IPS-18a (cell line): ENCODE results near the gene SMS.

Experiments
- H3K27ac ChIP-seq: one replicate; pipeline ENCODE4 v1.5.1; 2013; ENCODE audit warnings: low read length
- H3K27me3 ChIP-seq: one replicate; pipeline ENCODE4 v1.6.1; 2013; ENCODE audit warnings: mild to moderate bottlenecking, low read length; ENCODE audit not compliant: control insufficient read depth, insufficient read depth
- H3K36me3 ChIP-seq: one replicate; pipeline ENCODE4 v1.6.1; 2013; ENCODE audit warnings: low read depth, low read length; ENCODE audit not compliant: control insufficient read depth
- H3K4me1 ChIP-seq: one replicate; pipeline ENCODE4 v1.6.1; 2013; ENCODE audit warnings: low read depth, low read length; ENCODE audit not compliant: control insufficient read depth
- H3K4me3 ChIP-seq: one replicate; pipeline ENCODE4 v1.5.1; 2013; ENCODE audit warnings: low read length
- H3K9ac ChIP-seq: one replicate; pipeline ENCODE4 v1.6.1; 2013; ENCODE audit warnings: mild to moderate bottlenecking, low read length, moderate library complexity
- H3K9me3 ChIP-seq: one replicate; pipeline ENCODE4 v1.6.1; 2013; ENCODE audit warnings: low read depth, low read length; ENCODE audit not compliant: control insufficient read depth

Gene SMS

GRCh38 chrX:22021751-22022324, 81.3 kb downstream of the SMS start:
- Histone ChIP-seq H3K27me3 (no peaks in the 10 kb centered on the region), H3K27ac (no peak overlapping the region), H3K36me3 (no peaks in the 10 kb centered on the region), H3K4me3 (no peak overlapping the region), H3K9me3 (peaks cover 10% of the 10 kb centered on the region), H3K9ac (no peak overlapping the region), H3K4me1 (no peaks in the 10 kb centered on the region)

- no peak overlapping the region for H3K27ac ChIP-seq
- no peaks in the 10 kb centered on the region for H3K27me3 ChIP-seq
- H3K4me1 ChIP-seq, result no peaks in the 10 kb centered on the region
- H3K4me3 ChIP-seq, result no peak overlapping the region
- H3K36me3 ChIP-seq, result no peaks in the 10 kb centered on the region
- no peak overlapping the region for H3K9ac ChIP-seq
- peaks cover 10% of the 10 kb centered on the region for H3K9me3 ChIP-seq
These were observed 84.1 kb downstream of the SMS start for GRCh38 chrX:22024577-22024976.

DNA sequence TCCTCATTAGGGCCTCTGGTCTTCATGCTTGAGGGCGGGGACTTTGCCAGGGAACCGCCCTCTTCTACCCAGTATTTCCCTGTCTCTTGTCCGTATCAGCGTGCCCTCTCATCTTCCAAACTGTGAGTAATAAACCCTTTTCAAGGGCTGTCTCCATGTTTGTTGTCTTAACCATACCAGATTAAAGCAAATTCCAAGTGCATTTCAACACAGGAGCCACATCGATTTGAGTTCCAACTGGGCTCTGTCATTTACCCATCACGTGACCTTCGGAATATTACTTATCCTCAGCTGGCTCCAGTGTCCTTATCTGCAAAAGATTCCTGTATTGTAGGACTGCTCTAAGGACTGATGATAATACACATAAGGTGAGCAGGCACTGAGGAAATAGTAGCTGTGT, 85.2 kb downstream of the SMS start:
- H3K9ac ChIP-seq, result no peak overlapping the region
- no peaks in the 10 kb centered on the region for H3K4me1 ChIP-seq
- no peak overlapping the region for H3K27ac ChIP-seq
- no peaks in the 10 kb centered on the region for H3K36me3 ChIP-seq
- no peaks in the 10 kb centered on the region for H3K27me3 ChIP-seq
- peaks cover 10% of the 10 kb centered on the region for H3K9me3 ChIP-seq
- no peak overlapping the region for H3K4me3 ChIP-seq

DNA sequence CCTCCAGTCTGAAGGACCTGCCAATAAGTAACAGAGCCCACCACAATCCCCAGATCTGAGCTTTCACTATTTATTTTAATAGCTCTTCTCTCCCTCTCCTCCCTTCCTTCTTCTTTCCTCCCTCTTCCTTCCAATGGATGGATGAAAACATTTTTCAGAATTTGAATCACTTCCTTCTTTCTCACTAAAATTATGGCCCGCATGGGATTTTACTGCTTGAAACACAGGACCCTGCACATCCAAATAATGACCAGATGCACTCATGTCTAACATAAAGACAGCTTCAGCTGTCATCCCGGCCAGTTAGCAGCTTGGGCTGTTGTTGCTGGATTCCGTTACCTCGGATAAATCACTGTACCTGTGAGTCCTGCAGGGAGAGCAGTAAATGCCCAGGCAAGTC, 86.2 kb downstream of the SMS start:
- Histone ChIP-seq H3K27me3 (no peaks in the 10 kb centered on the region), H3K4me1 (no peaks in the 10 kb centered on the region), H3K27ac (no peak overlapping the region), H3K9ac (no peak overlapping the region), H3K36me3 (no peaks in the 10 kb centered on the region), H3K4me3 (no peak overlapping the region), H3K9me3 (peaks cover 5% of the 10 kb centered on the region)

GRCh38 chrX:22032084-22032483, 91.6 kb downstream of the SMS start, which contains the start of gene PHEX:
TSS of gene PHEX (plus strand) at chrX:22032325. CDS start at chrX:22033006, 681 bp downstream.
- H3K9me3 ChIP-seq, result no peaks in the 10 kb centered on the region
- no peaks in the 10 kb centered on the region for H3K36me3 ChIP-seq
- H3K4me1 ChIP-seq, result no peaks in the 10 kb centered on the region
- no peaks in the 10 kb centered on the region for H3K27me3 ChIP-seq
- no peak within 1 kb of the TSS for H3K4me3 ChIP-seq
- no peak within 1 kb of the TSS for H3K27ac ChIP-seq
- H3K9ac ChIP-seq, result no peak within 1 kb of the TSS

DNA sequence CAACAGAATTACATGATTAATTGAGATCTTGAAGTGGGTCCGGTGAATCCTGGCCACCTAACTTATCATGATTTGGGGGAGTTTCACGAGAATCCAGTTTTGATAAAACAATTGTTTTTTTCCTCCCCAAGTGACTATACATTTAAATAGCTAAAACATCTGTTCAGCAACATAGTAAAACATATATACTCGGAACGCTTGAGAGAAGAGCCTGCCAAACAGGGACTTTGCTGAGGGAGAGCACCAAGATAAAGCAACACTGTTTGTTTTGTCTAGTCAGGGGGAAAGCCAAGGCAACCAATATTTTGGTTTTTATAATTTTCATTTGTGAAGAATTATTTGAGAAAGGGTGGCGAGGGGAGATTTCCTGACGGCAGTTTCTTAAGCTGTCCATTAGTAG, 92.0 kb downstream of the SMS start:
- no peak overlapping the region for H3K4me3 ChIP-seq
- H3K27me3 ChIP-seq, result no peaks in the 10 kb centered on the region
- H3K4me1 ChIP-seq, result peaks cover 2% of the 10 kb centered on the region
- no peak overlapping the region for H3K9ac ChIP-seq
- no peaks in the 10 kb centered on the region for H3K36me3 ChIP-seq
- H3K27ac ChIP-seq, result no peak overlapping the region
- no peaks in the 10 kb centered on the region for H3K9me3 ChIP-seq

GRCh38 chrX:22033818-22034217, 93.3 kb downstream of the SMS start:
- Histone ChIP-seq H3K27me3 (no peaks in the 10 kb centered on the region), H3K9me3 (no peaks in the 10 kb centered on the region), H3K4me1 (peaks cover 4% of the 10 kb centered on the region), H3K27ac (no peak overlapping the region), H3K4me3 (no peak overlapping the region), H3K9ac (no peak overlapping the region), H3K36me3 (no peaks in the 10 kb centered on the region)

DNA sequence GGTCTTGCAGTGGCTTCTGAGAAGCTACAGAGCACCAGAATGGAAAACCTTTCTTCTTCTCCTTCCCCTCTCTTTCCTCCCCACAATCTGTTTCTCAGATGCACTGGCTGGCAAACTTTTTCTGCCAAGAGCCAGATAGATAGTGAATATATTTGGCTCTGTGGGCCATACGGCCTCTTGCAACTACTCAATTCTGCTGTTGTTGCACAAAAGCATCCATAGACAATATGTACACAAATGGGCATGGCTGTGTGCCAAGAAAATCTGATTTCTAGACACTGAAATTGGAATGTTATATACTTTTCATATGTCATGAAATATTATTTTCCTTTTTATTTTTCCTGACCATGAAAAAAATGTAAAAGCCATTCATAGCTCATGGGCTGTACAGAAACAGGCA, 94.7 kb downstream of the SMS start:
- Histone ChIP-seq H3K36me3 (no peaks in the 10 kb centered on the region), H3K27ac (no peak overlapping the region), H3K27me3 (no peaks in the 10 kb centered on the region), H3K9me3 (no peaks in the 10 kb centered on the region), H3K9ac (no peak overlapping the region), H3K4me3 (no peak overlapping the region), H3K4me1 (peaks cover 4% of the 10 kb centered on the region)

DNA sequence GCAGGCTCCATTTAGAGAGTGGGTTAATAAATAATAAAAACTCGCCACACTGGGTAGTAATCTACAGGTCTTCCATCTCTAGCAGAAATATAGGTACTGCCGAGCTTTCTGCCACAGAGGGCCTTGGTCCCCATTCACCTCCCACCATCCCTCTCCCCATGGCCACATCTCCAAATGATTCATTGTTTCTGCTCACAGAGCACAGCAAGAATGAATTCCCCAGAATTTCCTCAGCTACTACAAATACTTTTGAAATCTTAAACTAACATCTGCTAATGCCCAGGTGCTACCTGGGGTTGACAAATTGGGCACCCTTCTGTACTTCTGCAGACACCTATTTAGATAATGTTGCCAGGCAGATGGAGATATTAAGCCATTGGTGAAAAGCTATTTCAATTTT, 96.7 kb downstream of the SMS start:
- Histone ChIP-seq H3K27ac (no peak overlapping the region), H3K4me3 (no peak overlapping the region), H3K36me3 (no peaks in the 10 kb centered on the region), H3K9ac (no peak overlapping the region), H3K9me3 (no peaks in the 10 kb centered on the region), H3K4me1 (peaks cover 4% of the 10 kb centered on the region), H3K27me3 (no peaks in the 10 kb centered on the region)

DNA sequence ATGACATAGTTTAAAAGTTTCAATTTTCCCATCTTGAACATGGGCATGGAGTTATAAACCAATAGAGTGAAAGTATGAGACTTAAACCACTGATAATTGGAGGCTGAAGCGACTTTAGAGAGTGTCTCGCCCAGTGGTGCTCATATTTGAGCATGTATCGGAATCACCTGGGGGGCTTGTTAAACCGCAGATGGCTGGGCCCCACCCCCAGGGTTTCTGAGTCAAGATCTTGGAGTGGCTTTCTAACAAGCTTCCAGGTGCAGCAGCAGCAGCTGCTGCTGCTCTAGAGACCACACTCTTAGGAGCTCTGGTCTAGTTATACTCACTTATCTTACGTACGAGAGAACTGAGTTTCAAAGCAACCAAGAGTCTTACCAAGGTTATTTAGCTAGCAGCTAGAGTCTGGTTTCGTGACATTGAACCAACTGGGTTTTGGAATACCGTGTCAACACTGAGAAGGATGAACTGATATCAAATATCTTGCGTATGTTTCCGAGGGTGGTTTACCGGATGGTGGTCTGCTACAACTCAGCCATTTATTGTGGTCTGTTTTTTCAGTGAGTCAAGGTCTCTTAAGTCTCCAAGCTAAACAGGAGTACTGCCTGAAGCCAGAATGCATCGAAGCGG, 97.5 kb downstream of the SMS start:
- no peak overlapping the region for H3K4me3 ChIP-seq
- no peaks in the 10 kb centered on the region for H3K9me3 ChIP-seq
- no peak overlapping the region for H3K9ac ChIP-seq
- no peak overlapping the region for H3K27ac ChIP-seq
- H3K36me3 ChIP-seq, result no peaks in the 10 kb centered on the region
- H3K4me1 ChIP-seq, result peaks cover 4% of the 10 kb centered on the region
- no peaks in the 10 kb centered on the region for H3K27me3 ChIP-seq

GRCh38 chrX:22039541-22039940, 99.0 kb downstream of the SMS start:
- Histone ChIP-seq H3K27ac (no peak overlapping the region), H3K9ac (no peak overlapping the region), H3K27me3 (no peaks in the 10 kb centered on the region), H3K9me3 (peaks cover 3% of the 10 kb centered on the region), H3K4me1 (peaks cover 4% of the 10 kb centered on the region), H3K36me3 (no peaks in the 10 kb centered on the region), H3K4me3 (no peak overlapping the region)

DNA sequence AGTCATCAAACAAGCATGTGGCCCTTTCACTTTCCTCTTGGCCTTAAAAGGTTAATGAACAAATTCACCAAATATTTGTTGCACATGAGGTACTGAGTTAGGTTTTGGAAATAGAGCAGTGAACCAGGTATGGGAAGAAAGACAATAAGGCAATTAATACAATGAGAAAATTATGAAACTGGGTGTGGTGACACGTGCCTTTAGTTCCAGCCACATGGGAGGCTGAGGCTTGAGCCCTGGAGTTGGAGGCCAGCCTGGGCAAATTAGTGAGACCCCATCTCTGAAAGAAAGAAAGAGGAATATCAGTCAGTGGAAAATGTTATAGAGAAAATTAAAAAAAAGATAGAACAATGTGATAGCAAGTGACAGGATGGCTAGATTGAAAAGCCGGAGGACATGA, 99.7 kb downstream of the SMS start:
- Histone ChIP-seq H3K9ac (no peak overlapping the region), H3K9me3 (peaks cover 3% of the 10 kb centered on the region), H3K4me3 (no peak overlapping the region), H3K36me3 (no peaks in the 10 kb centered on the region), H3K4me1 (peaks cover 4% of the 10 kb centered on the region), H3K27ac (no peak overlapping the region), H3K27me3 (no peaks in the 10 kb centered on the region)
